IMR-90 (cell line): ENCODE results near the gene ATP11A. TPM values are rescaled to one million over a fixed set of nuclear protein-coding genes. Genes with fewer than 3 reads are reported as not detected.
A peak's percentile ranks its signal among the peaks of the same experiment; 100 is the strongest.

ENCODE experiments used
- ATAC-seq: fragments of 200-7000 bp; cut with Tn5 transposase; 2 replicates; pipeline ENCODE4 v1.9.1; 2020; ENCODE audit warnings: low read depth, mild to moderate bottlenecking, moderate library complexity
- BruUV-seq: library from RNA; stranded (reverse); fragments of 400-500 nt; replicated peaks from 2 replicates; lab custom pipeline; 2021; lab: Mats Ljungman, UMichigan
- CTCF ChIA-PET: fragments of 300-600 bp; formaldehyde crosslinking; extraction: SDS; loops from one replicate; lab custom pipeline; 2021; ENCODE audit warnings: antibody characterized with exemption; lab: Yijun Ruan, JAX
- POLR2A ChIA-PET: fragments of 300-600 bp; sonication (Branson Sonifier 250); formaldehyde crosslinking; loops from one replicate; lab custom pipeline; 2022; ENCODE audit warnings: antibody characterized with exemption; ENCODE audit not compliant: unreplicated experiment; lab: Charles Lee
- DNase-seq: peaks from one replicate; pipeline ENCODE4 v3.0.0; 2013
- H2AFZ ChIP-seq: replicated peaks from 2 replicates; pipeline ENCODE3; 2013; ENCODE audit warnings: low read length, mild to moderate bottlenecking; ENCODE audit not compliant: poor library complexity
- H2AK5ac ChIP-seq: 2 replicates; pipeline ENCODE4 v1.6.1; 2013; ENCODE audit warnings: low read depth, low read length, inconsistent platforms
- H2AK9ac ChIP-seq: replicated peaks from 2 replicates; pipeline ENCODE3; 2013; ENCODE audit warnings: mild to moderate bottlenecking, low read depth, low read length, moderate library complexity; ENCODE audit not compliant: poor library complexity
- H2BK120ac ChIP-seq: 2 replicates; pipeline ENCODE4 v1.6.1; 2013; ENCODE audit warnings: low read depth, low read length, inconsistent platforms
- H2BK15ac ChIP-seq: 3 replicates; pipeline ENCODE4 v1.6.1; 2013; ENCODE audit warnings: low read depth, low read length, inconsistent platforms
- H2BK20ac ChIP-seq: 2 replicates; pipeline ENCODE4 v1.6.1; 2013; ENCODE audit warnings: low read depth, mild to moderate bottlenecking, inconsistent platforms, low read length, moderate library complexity
- H2BK5ac ChIP-seq: 2 replicates; pipeline ENCODE4 v1.6.1; 2013; ENCODE audit warnings: mild to moderate bottlenecking, low read depth, low read length, inconsistent platforms; ENCODE audit not compliant: poor library complexity, severe bottlenecking
- H3K14ac ChIP-seq: replicated peaks from 2 replicates; pipeline ENCODE4 v1.6.1; 2013; ENCODE audit warnings: low read depth, low read length, inconsistent platforms
- H3K18ac ChIP-seq: 2 replicates; pipeline ENCODE4 v1.6.1; 2013; ENCODE audit warnings: low read depth, low read length, control low read depth
- H3K23ac ChIP-seq: 2 replicates; pipeline ENCODE4 v1.6.1; 2013; ENCODE audit warnings: low read depth, low read length, inconsistent platforms
- H3K27ac ChIP-seq: 2 replicates; pipeline ENCODE4 v1.5.1; 2013; ENCODE audit warnings: mild to moderate bottlenecking, control low read depth, low read length; ENCODE audit not compliant: insufficient read depth
- H3K27me3 ChIP-seq: 2 replicates; pipeline ENCODE4 v1.6.1; 2013; ENCODE audit warnings: low read length; ENCODE audit not compliant: control insufficient read depth, insufficient read depth
- H3K36me3 ChIP-seq: 2 replicates; pipeline ENCODE4 v1.6.1; 2013; ENCODE audit warnings: low read length, mixed read lengths; ENCODE audit not compliant: control insufficient read depth, insufficient read depth
- H3K4ac ChIP-seq: 2 replicates; pipeline ENCODE4 v1.6.1; 2013; ENCODE audit warnings: low read depth, low read length, inconsistent platforms
- H3K4me1 ChIP-seq: 2 replicates; pipeline ENCODE4 v1.6.1; 2013; ENCODE audit warnings: low read length, mixed read lengths; ENCODE audit not compliant: control insufficient read depth, insufficient read depth
- H3K4me2 ChIP-seq: 2 replicates; pipeline ENCODE4 v1.6.1; 2013; ENCODE audit warnings: low read depth, mild to moderate bottlenecking, control low read depth, low read length, moderate library complexity
- H3K4me3 ChIP-seq: 2 replicates; pipeline ENCODE4 v1.5.1; 2013; ENCODE audit warnings: low read depth, mild to moderate bottlenecking, control low read depth, low read length, moderate library complexity; ENCODE audit not compliant: insufficient read depth
- H3K56ac ChIP-seq: 2 replicates; pipeline ENCODE4 v1.6.1; 2013; ENCODE audit warnings: low read length, inconsistent platforms; ENCODE audit not compliant: insufficient read depth; ENCODE audit errors: extremely low read depth
- H3K79me1 ChIP-seq, 2 experiments: 2 replicates each; pipeline ENCODE4 v1.6.1; 2013; ENCODE audit warnings: low read length in 2 of 2, inconsistent platforms in 1 of 2, low read depth in 1 of 2
- H3K9ac ChIP-seq: 2 replicates; pipeline ENCODE4 v1.6.1; 2013; ENCODE audit warnings: low read depth, low read length, control low read depth
- H3K9me1 ChIP-seq: 2 replicates; pipeline ENCODE4 v1.6.1; 2013; ENCODE audit warnings: low read length, inconsistent platforms; ENCODE audit not compliant: insufficient read depth
- H3K9me3 ChIP-seq: 2 replicates; pipeline ENCODE4 v1.6.1; 2013; ENCODE audit warnings: low read length; ENCODE audit not compliant: control insufficient read depth, insufficient read depth
- H4K20me1 ChIP-seq: 2 replicates; pipeline ENCODE4 v1.6.1; 2013; ENCODE audit warnings: low read length, inconsistent platforms; ENCODE audit not compliant: insufficient read depth
- H4K5ac ChIP-seq: 2 replicates; pipeline ENCODE4 v1.6.1; 2013; ENCODE audit warnings: mild to moderate bottlenecking, low read depth, low read length, control low read depth
- H4K8ac ChIP-seq, 2 experiments: 2 replicates each; pipeline ENCODE4 v1.6.1; 2013; ENCODE audit warnings: low read depth in 2 of 2, low read length in 2 of 2, control low read depth in 1 of 2, inconsistent platforms in 1 of 2
- H4K91ac ChIP-seq: 2 replicates; pipeline ENCODE4 v1.6.1; 2013; ENCODE audit warnings: low read depth, low read length, inconsistent platforms; ENCODE audit not compliant: insufficient read depth
- CEBPB ChIP-seq: IDR thresholded peaks from 2 replicates; pipeline ENCODE4 v1.6.1; 2012; ENCODE audit warnings: low read depth, low read length, improper control_type of control experiment
- CHD1 ChIP-seq: IDR thresholded peaks from 2 replicates; pipeline ENCODE4 v1.6.1; 2012; ENCODE audit warnings: low read depth, low read length, improper control_type of control experiment
- ELK1 ChIP-seq: fragments of 150-350 bp; IDR thresholded peaks from 2 replicates; pipeline ENCODE4 v1.6.1; 2016; ENCODE audit warnings: low read depth, mild to moderate bottlenecking, low read length, moderate library complexity, borderline replicate concordance
- FOS ChIP-seq: fragments of 150-350 bp; IDR thresholded peaks from 2 replicates; pipeline ENCODE4 v1.6.1; 2016; ENCODE audit warnings: low read depth, low read length
- RCOR1 ChIP-seq: IDR thresholded peaks from 2 replicates; pipeline ENCODE4 v1.6.1; 2012; ENCODE audit warnings: mild to moderate bottlenecking, low read length, improper control_type of control experiment; ENCODE audit not compliant: insufficient replicate concordance
- SMC3 ChIP-seq: fragments of 150-350 bp; IDR thresholded peaks from 2 replicates; pipeline ENCODE4 v1.6.1; 2016; ENCODE audit warnings: low read depth, mild to moderate bottlenecking, antibody characterized with exemption, low read length, moderate library complexity
- WGBS, 2 experiments: methylation state at CpG; one replicate each; pipeline versions ENCODE4 v1.1.5 to v1.1.7; 2013; ENCODE audit warnings: missing lambda C conversion rate in 2 of 2; ENCODE audit not compliant: insufficient read length in 1 of 2; ENCODE audit errors: extremely low coverage in 2 of 2; 5-methylcytosine and 5-hydroxymethylcytosine counted together
- dilution Hi-C: fragments of 300-500 bp; cut with HindIII; formaldehyde crosslinking; loops from one replicate; pipeline ENCODE4 v1.14.3; 2018; ENCODE audit warnings: low sequenced_read_pairs; ENCODE audit not compliant: unreplicated experiment
- in situ Hi-C: fragments of 300-500 bp; cut with MboI; formaldehyde crosslinking; loops from 3 replicates; pipeline ENCODE4 v1.14.3; 2019; ENCODE audit warnings: low sequenced_read_pairs, inconsistent platforms, mixed read lengths
- intact Hi-C: fragments of 100-400 bp; cut with micrococcal nuclease; formaldehyde crosslinking; loops from 2 replicates; pipeline ENCODE4 v1.10.0; 2022
- polyA plus RNA-seq, 3 experiments: library from polyadenylated mRNA; depleted of rRNA; stranded (reverse); fragments of >200 nt; gene quantifications; 2 replicates each; pipeline ENCODE4 v1.2.3, GENCODE V29; 2012; ENCODE audit warnings: low replicate concordance in 1 of 3
- total RNA-seq: library from RNA; depleted of rRNA; stranded (reverse); fragments of >200 nt; gene quantifications from 2 replicates; pipeline ENCODE4 v1.2.3, GENCODE V29; 2012

Gene ATP11A
- total and polyA plus RNA-seq, 2 of the 4 experiments (the other 2 are of a cell fraction): 8.4 to 12.0 TPM

- no peak overlapping the region for H2BK20ac ChIP-seq
- no peaks in the 10 kb centered on the region for H3K9me3 ChIP-seq
- ChIA-PET CTCF (no interaction called here), POLR2A (no interaction called here)
- no peak overlapping the region for H3K23ac ChIP-seq
- DNase-seq: no peak
- no peak overlapping the region for H2AK5ac ChIP-seq
- 100% methylated on average over 1 of the region's 10 CpGs; no CpG with 5 or more reads in 1 of the 2 experiments for WGBS, 2 experiments
- H3K9ac ChIP-seq: no peak overlapping the region
- H4K91ac ChIP-seq: no peak overlapping the region
- peaks cover 15% of the 10 kb centered on the region; the same call in 1 of the 2 replicates for H4K20me1 ChIP-seq
- no TSS peak for BruUV-seq
- H2AK9ac ChIP-seq: peak overlapping the region; percentile 66
- H3K27ac ChIP-seq: no peak overlapping the region
- H3K56ac ChIP-seq: no peak overlapping the region
- no peak overlapping the region for H4K8ac ChIP-seq
- no peak overlapping the region for H3K14ac ChIP-seq
- ATAC-seq: no peak
- no peak overlapping the region for H3K4me2 ChIP-seq
- H3K9me1 ChIP-seq: peaks cover 6% of the 10 kb centered on the region; the same call in 1 of the 2 replicates
- peaks cover 13 to 25% of the 10 kb centered on the region in 2 experiments for H3K79me1 ChIP-seq
- dilution Hi-C loops (no loop called here), intact Hi-C loops (no loop called here), in situ Hi-C loops (no loop called here)
- H2BK120ac ChIP-seq: no peak overlapping the region
- no peak overlapping the region for H2BK15ac ChIP-seq
- no peak overlapping the region for H2BK5ac ChIP-seq
- H3K4me3 ChIP-seq: no peak overlapping the region
- no peak overlapping the region for H4K5ac ChIP-seq
- TF ChIP-seq FOS (no peak), CHD1 (no peak), SMC3 (no peak), RCOR1 (no peak), ELK1 (no peak), CEBPB (no peak)
- peaks cover 16% of the 10 kb centered on the region for H3K4me1 ChIP-seq
- H3K36me3 ChIP-seq: no peaks in the 10 kb centered on the region; the same call in none of the 2 replicates
- H2AFZ ChIP-seq: no peak overlapping the region
- no peak overlapping the region for H3K18ac ChIP-seq
- H3K4ac ChIP-seq: no peak overlapping the region
- no peaks in the 10 kb centered on the region for H3K27me3 ChIP-seq
These were observed 67.9 kb downstream of the ATP11A start for GRCh38 chr13:112757759-112758086.
